Tibial artery (tissue), 4 donors: ENCODE measurements around the gene EIF5.

Source experiments
- DNase-seq, 2 donors: peaks; one replicate each; pipeline ENCODE4 v3.0.0-alpha.2; 2019
- H3K27ac ChIP-seq, 2 donors: fragments of 200-600 bp; sonication (generic) in 1 of 2; 1 replicate in 1 of 2; 2 replicates in 1 of 2; pipeline ENCODE4 v1.5.1; 2018 to 2019; ENCODE audit warnings: mild to moderate bottlenecking in 1 of 2
- H3K27me3 ChIP-seq, 2 donors: fragments of 200-600 bp; sonication (generic) in 1 of 2; one replicate each; pipeline versions ENCODE4 v1.5.1 to v1.6.0; 2016 to 2019
- H3K36me3 ChIP-seq, 3 donors: fragments of 200-600 bp; sonication (generic) in 2 of 3; one replicate each; pipeline ENCODE4 v1.5.1; 2016 to 2019; ENCODE audit warnings: mild to moderate bottlenecking in 2 of 3
- H3K4me1 ChIP-seq, 4 donors: fragments of 200-600 bp; sonication (generic) in 2 of 4; 1 replicate in 3 of 4; 2 replicates in 1 of 4; pipeline ENCODE4 v1.5.1; 2016 to 2019
- H3K4me3 ChIP-seq, 2 donors: fragments of 200-600 bp; sonication (generic) in 1 of 2; 1 replicate in 1 of 2; 2 replicates in 1 of 2; pipeline ENCODE4 v1.5.1; 2018 to 2019; ENCODE audit warnings: mild to moderate bottlenecking in 2 of 2
- H3K9me3 ChIP-seq, 3 donors: fragments of 200-600 bp; sonication (generic) in 1 of 3; one replicate each; pipeline ENCODE4 v1.5.1; 2016 to 2019
- intact Hi-C: fragments of 100-400 bp; cut with DNase I; formaldehyde crosslinking; loops from one replicate; pipeline ENCODE4 v1.15.0; 2023; ENCODE audit warnings: low total_unique reads
- TF ChIP-seq, protein P1 (sequence below), 2 experiments: fragments of 200-600 bp in 1 of 2; fragments of 450-650 bp in 1 of 2; IDR thresholded peaks; one replicate each; pipeline ENCODE4 v1.5.1; 2017 to 2019; ENCODE audit warnings: antibody characterized with exemption in 2 of 2, mild to moderate bottlenecking in 1 of 2, moderate library complexity in 1 of 2

The EIF5 gene

DNA sequence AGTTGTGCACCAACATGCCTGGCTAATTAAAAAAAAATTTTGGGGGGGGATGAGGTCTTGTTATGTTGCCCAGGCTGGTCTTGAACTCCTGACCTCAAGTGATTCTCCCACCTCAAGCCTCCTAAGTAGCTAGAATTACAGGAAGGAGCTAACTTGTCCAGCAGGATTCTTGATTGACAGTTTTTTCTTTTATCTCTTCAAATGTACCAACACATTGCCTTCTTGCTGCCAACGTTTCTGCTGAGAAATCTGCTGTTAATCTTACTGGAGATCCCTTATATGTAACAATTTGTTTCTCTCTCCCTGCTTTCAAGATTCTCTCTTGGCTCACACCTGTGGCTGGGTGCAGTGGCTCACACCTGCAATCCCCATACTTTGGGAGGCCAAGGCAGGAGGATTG lies 28.7 kb downstream of the EIF5 start:
- no peaks in the 10 kb centered on the region for H3K4me1 ChIP-seq
- H3K9me3 ChIP-seq: peaks cover 5 to 10% (median 5%) of the 10 kb centered on the region in 3 donors
- no peak for DNase-seq
- no peak overlapping the region for H3K4me3 ChIP-seq
- H3K27ac ChIP-seq: no peak overlapping the region
- intact Hi-C loops: no loop called here
- TF ChIP-seq, protein P1, sequence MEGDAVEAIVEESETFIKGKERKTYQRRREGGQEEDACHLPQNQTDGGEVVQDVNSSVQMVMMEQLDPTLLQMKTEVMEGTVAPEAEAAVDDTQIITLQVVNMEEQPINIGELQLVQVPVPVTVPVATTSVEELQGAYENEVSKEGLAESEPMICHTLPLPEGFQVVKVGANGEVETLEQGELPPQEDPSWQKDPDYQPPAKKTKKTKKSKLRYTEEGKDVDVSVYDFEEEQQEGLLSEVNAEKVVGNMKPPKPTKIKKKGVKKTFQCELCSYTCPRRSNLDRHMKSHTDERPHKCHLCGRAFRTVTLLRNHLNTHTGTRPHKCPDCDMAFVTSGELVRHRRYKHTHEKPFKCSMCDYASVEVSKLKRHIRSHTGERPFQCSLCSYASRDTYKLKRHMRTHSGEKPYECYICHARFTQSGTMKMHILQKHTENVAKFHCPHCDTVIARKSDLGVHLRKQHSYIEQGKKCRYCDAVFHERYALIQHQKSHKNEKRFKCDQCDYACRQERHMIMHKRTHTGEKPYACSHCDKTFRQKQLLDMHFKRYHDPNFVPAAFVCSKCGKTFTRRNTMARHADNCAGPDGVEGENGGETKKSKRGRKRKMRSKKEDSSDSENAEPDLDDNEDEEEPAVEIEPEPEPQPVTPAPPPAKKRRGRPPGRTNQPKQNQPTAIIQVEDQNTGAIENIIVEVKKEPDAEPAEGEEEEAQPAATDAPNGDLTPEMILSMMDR (IDR thresholded peaks at IDR 0.05): no peak
- H3K36me3 ChIP-seq: no peaks in the 10 kb centered on the region
- H3K27me3 ChIP-seq: peaks cover 0 to 3% of the 10 kb centered on the region in 2 donors

DNA sequence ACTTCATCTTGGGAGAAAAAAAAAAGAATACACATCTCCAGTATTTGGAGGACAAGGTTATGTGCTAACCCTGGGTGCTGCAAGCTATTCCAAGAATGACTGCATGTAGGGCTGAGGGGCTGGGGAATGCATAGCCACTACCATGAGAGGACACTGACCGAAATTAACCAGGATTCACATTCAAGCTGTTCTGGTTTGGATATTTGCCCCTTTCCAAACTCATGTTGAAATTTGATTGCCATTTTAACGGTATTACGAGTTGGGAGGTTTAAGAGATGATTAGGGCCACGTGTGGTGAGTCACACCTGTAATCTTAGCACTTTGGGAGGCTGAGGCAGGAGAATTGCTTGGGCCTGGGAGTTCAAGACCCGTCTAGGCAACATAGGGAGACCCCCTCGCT lies 32.7 kb downstream of the EIF5 start:
- no peak overlapping the region for H3K27ac ChIP-seq
- no peaks in the 10 kb centered on the region for H3K36me3 ChIP-seq
- H3K27me3 ChIP-seq: no peaks in the 10 kb centered on the region
- H3K4me1 ChIP-seq: no peaks in the 10 kb centered on the region
- intact Hi-C loops: no loop called here
- no peak overlapping the region for H3K4me3 ChIP-seq
- peaks cover 5 to 10% (median 5%) of the 10 kb centered on the region in 3 donors for H3K9me3 ChIP-seq
- TF ChIP-seq, protein P1 (IDR thresholded peaks at IDR 0.05): no peak
- no peak for DNase-seq

DNA sequence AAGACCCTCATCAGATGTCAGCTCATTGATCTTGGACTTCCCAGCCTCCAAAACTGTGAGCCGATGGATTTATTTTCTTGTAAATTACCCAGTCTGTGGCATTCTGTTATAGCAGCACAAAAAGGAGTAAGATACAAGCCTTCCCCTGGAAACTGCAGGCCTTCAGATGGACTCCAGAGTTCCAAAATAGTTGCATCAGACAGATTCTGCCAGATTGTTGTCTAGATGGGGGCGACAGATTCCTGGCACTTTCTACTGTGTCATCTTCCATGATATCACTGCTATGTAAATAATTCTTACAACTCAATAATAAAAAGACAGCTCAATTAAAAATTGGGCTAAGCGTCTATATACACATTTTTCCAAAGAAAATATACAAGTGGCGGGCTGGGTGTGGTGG lies 34.0 kb downstream of the EIF5 start:
- H3K27me3 ChIP-seq: no peaks in the 10 kb centered on the region
- TF ChIP-seq, protein P1 (IDR thresholded peaks at IDR 0.05): no peak
- no peaks in the 10 kb centered on the region for H3K4me1 ChIP-seq
- no peak overlapping the region for H3K4me3 ChIP-seq
- H3K9me3 ChIP-seq: peaks cover 0 to 4% (median under 1%) of the 10 kb centered on the region in 3 donors
- no peak for DNase-seq
- H3K27ac ChIP-seq: no peak overlapping the region
- H3K36me3 ChIP-seq: no peaks in the 10 kb centered on the region
- intact Hi-C loops: no loop called here

DNA sequence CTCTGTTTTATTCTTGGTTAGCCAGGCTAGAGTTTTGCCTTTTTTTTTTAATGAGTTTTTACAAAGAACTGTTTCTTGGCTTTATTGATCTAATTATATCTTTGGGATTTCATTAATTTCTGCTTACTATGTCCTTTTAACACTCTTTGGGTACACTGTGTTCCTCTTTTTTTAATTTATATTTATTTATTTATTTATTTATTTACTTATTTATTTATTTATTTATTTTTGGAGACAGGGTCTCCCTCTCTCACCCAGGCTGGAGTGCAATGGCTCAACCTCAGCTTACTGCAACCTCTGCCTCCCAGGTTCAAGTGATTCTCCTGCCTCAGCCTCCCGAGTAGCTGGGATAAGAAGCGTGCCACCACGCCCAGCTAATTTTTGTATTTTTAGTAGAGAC lies 36.0 kb downstream of the EIF5 start:
- intact Hi-C loops: no loop called here
- H3K4me1 ChIP-seq: no peaks in the 10 kb centered on the region
- H3K9me3 ChIP-seq: no peaks in the 10 kb centered on the region
- H3K27me3 ChIP-seq: peaks cover 0 to 2% of the 10 kb centered on the region in 2 donors
- H3K27ac ChIP-seq: no peak overlapping the region
- H3K36me3 ChIP-seq: no peaks in the 10 kb centered on the region
- no peak overlapping the region for H3K4me3 ChIP-seq
- TF ChIP-seq, protein P1 (IDR thresholded peaks at IDR 0.05): no peak
- peak in 1 of 2 donors; percentile 7 for DNase-seq

DNA sequence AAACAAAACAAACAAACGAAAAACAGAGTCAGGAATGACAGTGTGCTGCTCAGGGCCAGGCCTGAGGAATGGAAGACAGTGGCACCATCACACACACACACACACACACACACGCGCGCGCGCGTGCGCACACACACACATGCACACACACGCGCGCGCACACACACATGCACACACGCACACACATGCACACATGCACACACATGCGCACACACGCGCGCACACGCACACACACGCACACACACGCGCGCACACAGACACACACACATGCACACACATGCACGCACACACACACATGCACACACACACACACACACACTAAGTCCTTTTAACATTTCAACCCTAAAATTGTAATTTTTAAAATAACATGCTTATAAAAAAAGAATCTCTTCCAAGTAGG lies 38.0 kb downstream of the EIF5 start:
- peaks cover 0 to 12% of the 10 kb centered on the region in 2 donors for H3K27me3 ChIP-seq
- intact Hi-C loops: no loop called here

More for the DNA sequence above, 38.0 kb downstream of the EIF5 start:
- Histone ChIP-seq H3K9me3 (no peaks in the 10 kb centered on the region), H3K27ac (no peak overlapping the region), H3K36me3 (no peaks in the 10 kb centered on the region), H3K4me1 (no peaks in the 10 kb centered on the region), H3K4me3 (no peak overlapping the region)
- TF ChIP-seq, protein P1 (IDR thresholded peaks at IDR 0.05): no peak
- DNase-seq: no peak
